HCT116 (cell line): ENCODE measurements around the gene PRSS35. TPM values are rescaled to one million over a fixed set of nuclear protein-coding genes. Genes with fewer than 3 reads are reported as not detected.
A peak's percentile ranks its signal among the peaks of the same experiment; 100 is the strongest.

Experiments used
- ATAC-seq: fragments of 200-7000 bp; cut with Tn5 transposase; 2 replicates; pipeline ENCODE4 v1.9.1; 2020; ENCODE audit warnings: mild to moderate bottlenecking, moderate library complexity
- BruUV-seq: library from RNA; stranded (reverse); fragments of 400-500 nt; replicated peaks from 2 replicates; lab custom pipeline; 2021; lab: Mats Ljungman, UMichigan
- CTCF ChIA-PET: fragments of 300-600 bp; sonication (Branson Sonifier 250); formaldehyde crosslinking; loops from one replicate; lab custom pipeline; 2021; ENCODE audit warnings: antibody characterized with exemption; lab: Charles Lee
- POLR2A ChIA-PET: fragments of 300-600, 350-600 bp; sonication (Branson Sonifier 250); formaldehyde crosslinking; loops from one replicate; lab custom pipeline; 2021; ENCODE audit warnings: antibody characterized with exemption; lab: Charles Lee
- RAD21 ChIA-PET, 2 experiments: fragments of 300-600 bp; sonication (Branson Sonifier 250); formaldehyde crosslinking; loops; one replicate each; lab custom pipeline; 2023; ENCODE audit warnings: low total read pairs in 2 of 2; ENCODE audit not compliant: uncharacterized antibody in 2 of 2, unreplicated experiment in 2 of 2, low non-redundant PET in 1 of 2; lab: Charles Lee
- DNase-seq: peaks from one replicate; pipeline ENCODE4 v3.0.0-alpha.2; 2010; ENCODE audit warnings: low read depth, low spot score
- H2AFZ ChIP-seq: fragments of 200-600 bp; shearing (Covaris generic), sonication (generic); 2 replicates; pipeline ENCODE4 v1.6.1; 2017; ENCODE audit warnings: low read depth, mixed run types, mixed read lengths, antibody characterized with exemption, low read length; ENCODE audit not compliant: poor library complexity, severe bottlenecking
- H3K27ac ChIP-seq: 2 replicates; pipeline ENCODE4 v1.5.1; 2012; ENCODE audit warnings: low read depth, low read length
- H3K27me3 ChIP-seq: fragments of 200-600 bp; sonication (generic); 2 replicates; pipeline ENCODE4 v1.6.1; 2016; ENCODE audit warnings: mixed run types, low read length, mixed read lengths; ENCODE audit not compliant: insufficient read depth
- H3K36me3 ChIP-seq, 2 experiments: fragments of 200-500 bp in 1 of 2; fragments of 200-600 bp in 1 of 2; sonication (Bioruptor generic) in 1 of 2; sonication (generic) in 1 of 2; 2 replicates each; pipeline versions ENCODE4 v1.5.1 to v1.6.1; 2014 to 2016; ENCODE audit warnings: low read length in 2 of 2, inconsistent platforms in 1 of 2, mixed read lengths in 1 of 2, mixed run types in 1 of 2; ENCODE audit not compliant: insufficient read depth in 2 of 2, control insufficient read depth in 1 of 2
- H3K4me1 ChIP-seq, 2 experiments: fragments of 200-600 bp in 1 of 2; sonication (generic) in 1 of 2; 2 replicates each; pipeline versions ENCODE4 v1.5.1 to v1.6.1; 2012 to 2017; ENCODE audit warnings: low read length in 2 of 2, inconsistent platforms in 1 of 2, mild to moderate bottlenecking in 1 of 2, mixed read lengths in 1 of 2, mixed run types in 1 of 2, moderate library complexity in 1 of 2; ENCODE audit not compliant: insufficient read depth in 2 of 2, control insufficient read depth in 1 of 2
- H3K4me2 ChIP-seq: fragments of 200-600 bp; sonication (generic); 2 replicates; pipeline ENCODE4 v1.6.1; 2017; ENCODE audit warnings: mixed run types, low read length, mixed read lengths
- H3K4me3 ChIP-seq, 2 experiments: fragments of 200-600 bp in 1 of 2; sonication (generic) in 1 of 2; replicated peaks in 1 of 2; 2 replicates each; pipeline ENCODE4 v1.5.1; 2011 to 2016; ENCODE audit warnings: low read length in 2 of 2, control low read depth in 1 of 2, low read depth in 1 of 2, mild to moderate bottlenecking in 1 of 2, mixed read lengths in 1 of 2, mixed run types in 1 of 2
- H3K79me2 ChIP-seq: fragments of 200-600 bp; sonication (generic); 2 replicates; pipeline ENCODE4 v1.6.1; 2017; ENCODE audit warnings: mild to moderate bottlenecking, mixed run types, low read length, moderate library complexity, mixed read lengths; ENCODE audit not compliant: insufficient read depth
- H3K9ac ChIP-seq: fragments of 200-600 bp; sonication (generic); 2 replicates; pipeline ENCODE4 v1.6.1; 2016; ENCODE audit warnings: low read length, mixed read lengths
- H3K9me2 ChIP-seq: fragments of 200-600 bp; sonication (generic), shearing (Covaris generic); 2 replicates; pipeline ENCODE4 v1.6.1; 2017; ENCODE audit warnings: mixed run types, mild to moderate bottlenecking, moderate library complexity; ENCODE audit not compliant: insufficient read depth
- H3K9me3 ChIP-seq, 2 experiments: fragments of 200-500 bp in 1 of 2; fragments of 200-600 bp in 1 of 2; sonication (Bioruptor generic) in 1 of 2; sonication (generic) in 1 of 2; 2 replicates each; pipeline ENCODE4 v1.6.1; 2014 to 2017; ENCODE audit warnings: low read length in 2 of 2, mixed read lengths in 2 of 2, inconsistent platforms in 1 of 2, low read depth in 1 of 2, mild to moderate bottlenecking in 1 of 2, mixed run types in 1 of 2, moderate library complexity in 1 of 2; ENCODE audit not compliant: control insufficient read depth in 1 of 2, insufficient read depth in 1 of 2
- H4K20me1 ChIP-seq: fragments of 200-600 bp; sonication (generic), shearing (Covaris generic); 2 replicates; pipeline ENCODE4 v1.6.1; 2017; ENCODE audit warnings: mixed run types, mild to moderate bottlenecking, moderate library complexity; ENCODE audit not compliant: insufficient read depth
- ELF1 ChIP-seq: IDR thresholded peaks from 2 replicates; pipeline ENCODE4 v1.6.1; 2012; ENCODE audit warnings: low read depth, borderline replicate concordance
- EZH2 ChIP-seq: fragments of 200-600 bp; sonication (generic); IDR thresholded peaks from 2 replicates; pipeline ENCODE4 v1.6.1; 2017; ENCODE audit warnings: antibody characterized with exemption, mixed run types
- EZH2phosphoT487 ChIP-seq: fragments of 200-600 bp; IDR thresholded peaks from 2 replicates; pipeline ENCODE4 v1.6.1; 2018; ENCODE audit warnings: antibody characterized with exemption, borderline replicate concordance
- MAX ChIP-seq: IDR thresholded peaks from 2 replicates; pipeline ENCODE4 v1.6.1; 2012
- POLR2AphosphoS5 ChIP-seq: IDR thresholded peaks from 2 replicates; pipeline ENCODE4 v1.6.1; 2011; ENCODE audit warnings: mild to moderate bottlenecking, low read depth, low read length, moderate library complexity
- SP1 ChIP-seq: IDR thresholded peaks from 2 replicates; pipeline ENCODE4 v1.6.1; 2012; ENCODE audit warnings: low read depth
- SRF ChIP-seq: IDR thresholded peaks from 2 replicates; pipeline ENCODE4 v1.6.1; 2012; ENCODE audit warnings: low read depth
- ZNF274 ChIP-seq: fragments of 200-500 bp; sonication (Bioruptor generic); IDR thresholded peaks from 2 replicates; pipeline ENCODE4 v1.6.1; 2014; ENCODE audit warnings: mild to moderate bottlenecking, low read depth, low read length, inconsistent platforms
- intact Hi-C: fragments of 100-400 bp; cut with micrococcal nuclease; formaldehyde crosslinking; loops from 2 replicates; pipeline ENCODE4 v1.10.0; 2022
- total RNA-seq: library from RNA; stranded (reverse); gene quantifications from one replicate; pipeline ENCODE4 v1.2.1, GENCODE V29; 2021; ENCODE audit not compliant: unreplicated experiment

Gene PRSS35
- total RNA-seq, 1 experiment from 2014 or later = 0.37 TPM

GRCh38 chr6:83467620-83468036 is 44.7 kb upstream of the PRSS35 start:
- DNase-seq = no peak
- no peaks in the 10 kb centered on the region for H3K27me3 ChIP-seq
- ATAC-seq = no peak
- intact Hi-C loops = no loop called here
- RAD21 ChIA-PET = no interaction called here
- no peak overlapping the region for H3K9ac ChIP-seq
- no peaks in the 10 kb centered on the region for H3K9me3 ChIP-seq
- CTCF ChIA-PET = no interaction called here
- no peak overlapping the region for H3K4me3 ChIP-seq
- no peaks in the 10 kb centered on the region for H3K4me1 ChIP-seq
- no TSS peak for BruUV-seq
- no peaks in the 10 kb centered on the region for H3K9me2 ChIP-seq
- no peaks in the 10 kb centered on the region for H3K36me3 ChIP-seq
- H3K27ac ChIP-seq = no peak overlapping the region
- no peaks in the 10 kb centered on the region for H3K79me2 ChIP-seq
- POLR2A ChIA-PET = no interaction called here
- H4K20me1 ChIP-seq = no peaks in the 10 kb centered on the region
- H2AFZ ChIP-seq = peak overlapping the region; percentile 77
- no peak for TF ChIP-seq SRF
- no peak for TF ChIP-seq ELF1
- no peak for TF ChIP-seq EZH2phosphoT487
- TF ChIP-seq ZNF274 = no peak
- no peak for TF ChIP-seq POLR2AphosphoS5
- no peak for TF ChIP-seq SP1
- no peak overlapping the region for H3K4me2 ChIP-seq

- RAD21 ChIA-PET = no interaction called here
- BruUV-seq = no TSS peak
- Histone ChIP-seq H3K79me2 (no peaks in the 10 kb centered on the region), H3K4me2 (no peak overlapping the region), H3K36me3 (no peaks in the 10 kb centered on the region), H3K9me2 (no peaks in the 10 kb centered on the region), H3K4me1 (no peaks in the 10 kb centered on the region), H4K20me1 (no peaks in the 10 kb centered on the region), H3K9ac (no peak overlapping the region), H3K4me3 (no peak overlapping the region), H3K27me3 (no peaks in the 10 kb centered on the region), H2AFZ (no peak overlapping the region), H3K27ac (no peak overlapping the region), H3K9me3 (no peaks in the 10 kb centered on the region)
- no peak for ATAC-seq
- TF ChIP-seq MAX (no peak), SP1 (no peak), EZH2 (no peak)
- intact Hi-C loops = no loop called here
- POLR2A ChIA-PET = no interaction called here
- no peak for DNase-seq
- CTCF ChIA-PET = no interaction called here
These were observed 42.3 kb upstream of the PRSS35 start for GRCh38 chr6:83470001-83470400.
